Measurements from ENCODE around the gene SGCD.

Gene SGCD

GRCh38 chr5:156677963-156678362 is 351.0 kb downstream of the SGCD start:
- TF ChIP-seq, protein P1, sequence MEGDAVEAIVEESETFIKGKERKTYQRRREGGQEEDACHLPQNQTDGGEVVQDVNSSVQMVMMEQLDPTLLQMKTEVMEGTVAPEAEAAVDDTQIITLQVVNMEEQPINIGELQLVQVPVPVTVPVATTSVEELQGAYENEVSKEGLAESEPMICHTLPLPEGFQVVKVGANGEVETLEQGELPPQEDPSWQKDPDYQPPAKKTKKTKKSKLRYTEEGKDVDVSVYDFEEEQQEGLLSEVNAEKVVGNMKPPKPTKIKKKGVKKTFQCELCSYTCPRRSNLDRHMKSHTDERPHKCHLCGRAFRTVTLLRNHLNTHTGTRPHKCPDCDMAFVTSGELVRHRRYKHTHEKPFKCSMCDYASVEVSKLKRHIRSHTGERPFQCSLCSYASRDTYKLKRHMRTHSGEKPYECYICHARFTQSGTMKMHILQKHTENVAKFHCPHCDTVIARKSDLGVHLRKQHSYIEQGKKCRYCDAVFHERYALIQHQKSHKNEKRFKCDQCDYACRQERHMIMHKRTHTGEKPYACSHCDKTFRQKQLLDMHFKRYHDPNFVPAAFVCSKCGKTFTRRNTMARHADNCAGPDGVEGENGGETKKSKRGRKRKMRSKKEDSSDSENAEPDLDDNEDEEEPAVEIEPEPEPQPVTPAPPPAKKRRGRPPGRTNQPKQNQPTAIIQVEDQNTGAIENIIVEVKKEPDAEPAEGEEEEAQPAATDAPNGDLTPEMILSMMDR (IDR thresholded peaks at IDR 0.05; ENCODE audit: extremely low read depth, insufficient read depth, missing control alignments): no peak
- DNase-seq (ENCODE audit: low spot score): no peak
- in situ Hi-C loops (cut with MboI; ENCODE audit: low pct_unique_long_range_greater_than_20kb, low sequenced_read_pairs, unreplicated experiment): no loop called here

- TF ChIP-seq, protein P1 (IDR thresholded peaks at IDR 0.05; ENCODE audit: extremely low read depth, insufficient read depth, missing control alignments): no peak
- in situ Hi-C loops (cut with MboI; ENCODE audit: low pct_unique_long_range_greater_than_20kb, low sequenced_read_pairs, unreplicated experiment): no loop called here
- no peak for DNase-seq (ENCODE audit: low spot score)
Measured at GRCh38 chr5:156678484-156678883, 351.5 kb downstream of the SGCD start.

DNA sequence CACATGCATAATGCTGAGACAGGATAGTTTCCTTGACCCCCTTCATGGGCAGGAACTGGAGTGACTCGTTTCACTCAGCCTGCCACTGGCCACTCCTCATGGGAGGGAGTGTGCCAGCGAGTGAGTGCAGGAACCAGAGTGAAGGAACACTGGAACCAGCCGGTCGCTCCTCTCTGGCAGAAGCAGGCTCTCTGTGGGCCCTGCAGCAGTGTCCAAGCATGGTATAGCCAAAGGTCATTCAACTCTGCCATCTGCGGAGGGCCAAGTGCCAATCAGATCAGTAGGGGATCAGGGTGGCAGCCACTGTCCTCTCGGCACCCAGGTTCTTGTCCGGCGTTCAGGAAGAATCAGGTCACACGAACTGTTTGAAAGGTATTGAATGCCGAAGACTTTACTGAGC is 353.9 kb downstream of the SGCD start:
- no peak for DNase-seq (ENCODE audit: low spot score)
- TF ChIP-seq, protein P1 (IDR thresholded peaks at IDR 0.05; ENCODE audit: extremely low read depth, insufficient read depth, missing control alignments): no peak
- in situ Hi-C loops (cut with MboI; ENCODE audit: low pct_unique_long_range_greater_than_20kb, low sequenced_read_pairs, unreplicated experiment): no loop called here

GRCh38 chr5:156681265-156681664 is 354.3 kb downstream of the SGCD start:
- in situ Hi-C loops (cut with MboI; ENCODE audit: low pct_unique_long_range_greater_than_20kb, low sequenced_read_pairs, unreplicated experiment): no loop called here
- TF ChIP-seq, protein P1 (IDR thresholded peaks at IDR 0.05; ENCODE audit: extremely low read depth, insufficient read depth, missing control alignments): no peak
- no peak for DNase-seq (ENCODE audit: low spot score)

DNA sequence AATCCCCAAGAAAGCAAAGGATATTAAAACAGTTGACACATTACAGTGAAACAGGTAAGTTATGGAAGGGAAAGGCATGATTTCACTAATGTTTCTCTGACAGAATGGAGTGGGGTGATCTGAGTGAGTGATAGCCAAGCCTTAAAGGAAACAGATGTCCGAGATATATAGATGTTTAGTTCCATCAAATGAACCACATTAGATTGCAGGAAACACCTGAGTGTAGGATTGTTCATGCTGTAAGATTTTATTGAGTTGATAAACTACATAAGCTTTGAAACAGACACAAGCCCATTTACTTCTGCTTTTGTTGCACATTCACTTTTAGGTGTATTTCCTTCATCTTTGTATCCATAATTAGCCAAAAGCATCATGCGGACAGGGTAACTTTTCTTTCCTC is 356.0 kb downstream of the SGCD start:
- DNase-seq (ENCODE audit: low spot score): no peak
- in situ Hi-C loops (cut with MboI; ENCODE audit: low pct_unique_long_range_greater_than_20kb, low sequenced_read_pairs, unreplicated experiment): no loop called here
- TF ChIP-seq, protein P1 (IDR thresholded peaks at IDR 0.05; ENCODE audit: extremely low read depth, insufficient read depth, missing control alignments): no peak

GRCh38 chr5:156683509-156683908 is 356.5 kb downstream of the SGCD start:
- in situ Hi-C loops (cut with MboI; ENCODE audit: low pct_unique_long_range_greater_than_20kb, low sequenced_read_pairs, unreplicated experiment): no loop called here
- TF ChIP-seq, protein P1 (IDR thresholded peaks at IDR 0.05; ENCODE audit: extremely low read depth, insufficient read depth, missing control alignments): no peak
- no peak for DNase-seq (ENCODE audit: low spot score)

DNA sequence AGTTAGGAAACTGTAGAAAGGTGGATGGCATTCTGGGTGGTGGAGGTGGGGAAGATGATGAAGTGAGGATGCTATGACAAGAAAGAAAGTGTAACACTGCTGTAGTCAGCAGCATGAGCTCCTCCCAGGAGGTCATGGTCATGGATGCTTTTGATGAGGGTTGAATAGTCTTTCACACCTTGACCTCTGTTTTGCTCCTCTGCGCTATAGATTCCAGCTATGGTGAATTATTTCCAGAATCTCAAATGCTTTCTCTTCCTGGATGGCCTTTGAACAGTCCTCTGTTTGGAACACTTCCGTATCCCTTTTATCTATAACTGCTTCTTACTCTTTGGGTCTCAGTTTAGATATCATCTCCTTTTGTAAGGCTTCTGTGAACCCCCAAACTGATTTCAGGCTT is 357.3 kb downstream of the SGCD start:
- TF ChIP-seq, protein P1 (IDR thresholded peaks at IDR 0.05; ENCODE audit: extremely low read depth, insufficient read depth, missing control alignments): no peak
- no peak for DNase-seq (ENCODE audit: low spot score)
- in situ Hi-C loops (cut with MboI; ENCODE audit: low pct_unique_long_range_greater_than_20kb, low sequenced_read_pairs, unreplicated experiment): no loop called here
